Tibial nerve (tissue), 4 donors: ENCODE results near the gene SCT. TPM values are rescaled to one million over a fixed set of nuclear protein-coding genes. Genes with fewer than 3 reads are reported as not detected.

ENCODE experiments used
- DNase-seq, 2 donors: peaks; one replicate each; pipeline ENCODE4 v3.0.0-alpha.2; 2019; ENCODE audit warnings: low spot score in 2 of 2
- H3K27ac ChIP-seq, 4 donors: fragments of 200-600 bp; sonication (generic) in 3 of 4; one replicate each; pipeline ENCODE4 v1.5.1; 2017 to 2019; ENCODE audit warnings: mild to moderate bottlenecking in 1 of 4
- H3K27me3 ChIP-seq, 2 donors: fragments of 200-600 bp; sonication (generic) in 1 of 2; one replicate each; pipeline versions ENCODE4 v1.5.1 to v1.6.0; 2017 to 2019
- H3K36me3 ChIP-seq, 3 donors: fragments of 200-600 bp; sonication (generic); one replicate each; pipeline ENCODE4 v1.5.1; 2018 to 2019
- H3K4me1 ChIP-seq, 4 donors: fragments of 200-600 bp; sonication (generic) in 3 of 4; one replicate each; pipeline ENCODE4 v1.5.1; 2017 to 2019
- H3K4me3 ChIP-seq, 4 donors: fragments of 200-600 bp; sonication (generic) in 3 of 4; one replicate each; pipeline ENCODE4 v1.5.1; 2017 to 2019; ENCODE audit warnings: mild to moderate bottlenecking in 1 of 4, moderate library complexity in 1 of 4
- H3K9me3 ChIP-seq, 4 donors: fragments of 200-600 bp; sonication (generic) in 3 of 4; one replicate each; pipeline ENCODE4 v1.5.1; 2017 to 2019
- EP300 ChIP-seq, 2 donors: sonication (generic); formaldehyde crosslinking; IDR thresholded peaks; one replicate each; pipeline ENCODE4 v1.6.1; 2017; ENCODE audit warnings: antibody characterized with exemption in 2 of 2, mild to moderate bottlenecking in 1 of 2
- POLR2A ChIP-seq, 2 donors: fragments of 450-650 bp; IDR thresholded peaks; one replicate each; pipeline ENCODE4 v1.6.1; 2017; ENCODE audit warnings: antibody characterized with exemption in 2 of 2, mild to moderate bottlenecking in 2 of 2, moderate library complexity in 2 of 2
- WGBS, 2 donors: methylation state at CpG; one replicate each; pipeline ENCODE4 v1.1.5; 2018; 5-methylcytosine and 5-hydroxymethylcytosine counted together
- total RNA-seq, 4 donors: library from RNA; depleted of rRNA; stranded (reverse); fragments of >200 nt; gene quantifications; one replicate each; pipeline ENCODE4 v1.1.0, GENCODE V29; 2016
- TF ChIP-seq, protein P1 (sequence below), 5 experiments: fragments of 200-600 bp in 3 of 5; fragments of 450-650 bp in 2 of 5; sonication (generic) in 3 of 5; IDR thresholded peaks; one replicate each; pipeline ENCODE4 v1.5.1; 2016 to 2019; ENCODE audit warnings: antibody characterized with exemption in 5 of 5, mild to moderate bottlenecking in 3 of 5, moderate library complexity in 2 of 5

The SCT gene
- total RNA-seq, 4 donors from 2014 or later = not detected

DNA sequence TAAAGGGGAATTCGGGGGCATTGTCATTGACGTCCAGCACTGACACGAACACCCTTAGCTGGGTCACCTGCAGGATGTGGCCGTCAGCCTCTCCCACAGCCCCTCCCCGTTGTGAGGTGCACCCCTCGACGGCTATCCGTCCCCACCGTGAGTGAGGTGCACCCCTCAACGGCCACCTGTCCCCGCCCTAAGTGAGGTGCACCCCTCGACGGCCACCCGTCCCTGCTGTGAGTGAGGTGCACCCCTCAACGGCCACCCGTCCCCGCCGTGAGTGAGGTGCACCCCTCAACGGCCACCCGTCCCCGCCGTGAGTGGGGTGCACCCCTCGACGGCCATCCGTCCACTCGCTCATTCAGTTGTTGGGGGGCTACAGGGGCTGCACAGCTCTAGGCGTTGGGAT lies 5.1 kb downstream of the SCT start:
- H3K27ac ChIP-seq = no peak overlapping the region
- DNase-seq = no peak
- H3K9me3 ChIP-seq = no peaks in the 10 kb centered on the region
- 84 to 88% methylated on average over 27 of the region's 27 CpGs for WGBS, 2 donors
- H3K4me3 ChIP-seq = no peak overlapping the region
- H3K27me3 ChIP-seq = peaks cover 0 to 44% of the 10 kb centered on the region in 2 donors
- peaks cover 0 to 57% (median 0%) of the 10 kb centered on the region in 3 donors for H3K36me3 ChIP-seq
- peaks cover 0 to 28% (median 3%) of the 10 kb centered on the region in 4 donors for H3K4me1 ChIP-seq
- no peak for TF ChIP-seq EP300 (IDR thresholded peaks at IDR 0.05)

DNA sequence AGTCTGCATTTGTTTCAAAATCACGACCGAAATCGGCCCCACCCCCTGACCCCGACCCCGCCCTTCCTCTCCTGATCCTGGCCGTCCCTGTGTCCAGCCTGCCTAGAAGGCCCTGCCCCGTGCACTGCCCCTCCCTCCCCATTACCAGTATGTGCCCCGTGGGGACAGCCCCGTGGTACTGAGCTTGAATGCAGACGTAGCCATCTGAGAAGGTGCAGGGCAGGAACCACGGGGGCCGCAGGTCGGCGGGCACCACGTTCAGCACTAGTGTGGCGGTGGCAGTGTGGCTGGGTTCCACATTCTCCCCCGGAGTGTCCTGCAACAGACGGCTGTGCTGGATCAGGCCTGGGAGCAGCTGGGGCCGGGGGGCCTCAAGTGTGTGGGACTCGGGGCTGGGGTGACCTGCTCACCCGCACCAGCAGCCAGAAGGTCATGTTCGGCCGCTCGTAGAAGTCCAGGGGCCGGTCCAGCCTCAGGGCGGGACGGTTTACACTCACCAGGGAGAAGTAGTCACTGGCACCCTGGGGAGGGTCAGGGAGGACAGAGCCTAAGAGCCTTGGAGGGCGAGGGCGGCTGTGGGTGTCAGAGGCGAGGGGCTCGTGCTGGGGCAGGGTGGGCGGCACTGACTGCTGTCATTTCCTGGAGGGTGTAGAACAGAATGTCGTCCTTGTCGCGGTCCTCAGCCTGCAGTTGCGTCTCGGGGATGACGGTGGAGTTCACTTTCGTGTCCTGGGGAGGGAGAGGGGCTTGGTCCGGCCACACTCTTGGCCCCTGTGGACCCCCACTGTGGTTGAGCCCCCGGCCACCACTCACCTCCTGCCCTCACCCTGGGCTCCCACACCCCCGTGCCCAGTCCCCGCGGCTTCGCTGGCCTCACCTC lies 5.8 kb downstream of the SCT start:
- H3K27me3 ChIP-seq = peaks cover 0 to 38% of the 10 kb centered on the region in 2 donors
- H3K27ac ChIP-seq = no peak overlapping the region
- 57 to 60% methylated on average over 31 to 43 of the region's 45 CpGs for WGBS, 2 donors
- H3K4me1 ChIP-seq = peaks cover 0 to 28% (median under 1%) of the 10 kb centered on the region in 4 donors
- H3K4me3 ChIP-seq = no peak overlapping the region
- TF ChIP-seq, protein P1, sequence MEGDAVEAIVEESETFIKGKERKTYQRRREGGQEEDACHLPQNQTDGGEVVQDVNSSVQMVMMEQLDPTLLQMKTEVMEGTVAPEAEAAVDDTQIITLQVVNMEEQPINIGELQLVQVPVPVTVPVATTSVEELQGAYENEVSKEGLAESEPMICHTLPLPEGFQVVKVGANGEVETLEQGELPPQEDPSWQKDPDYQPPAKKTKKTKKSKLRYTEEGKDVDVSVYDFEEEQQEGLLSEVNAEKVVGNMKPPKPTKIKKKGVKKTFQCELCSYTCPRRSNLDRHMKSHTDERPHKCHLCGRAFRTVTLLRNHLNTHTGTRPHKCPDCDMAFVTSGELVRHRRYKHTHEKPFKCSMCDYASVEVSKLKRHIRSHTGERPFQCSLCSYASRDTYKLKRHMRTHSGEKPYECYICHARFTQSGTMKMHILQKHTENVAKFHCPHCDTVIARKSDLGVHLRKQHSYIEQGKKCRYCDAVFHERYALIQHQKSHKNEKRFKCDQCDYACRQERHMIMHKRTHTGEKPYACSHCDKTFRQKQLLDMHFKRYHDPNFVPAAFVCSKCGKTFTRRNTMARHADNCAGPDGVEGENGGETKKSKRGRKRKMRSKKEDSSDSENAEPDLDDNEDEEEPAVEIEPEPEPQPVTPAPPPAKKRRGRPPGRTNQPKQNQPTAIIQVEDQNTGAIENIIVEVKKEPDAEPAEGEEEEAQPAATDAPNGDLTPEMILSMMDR (IDR thresholded peaks at IDR 0.05) = no peak
- TF ChIP-seq EP300 (IDR thresholded peaks at IDR 0.05) (no peak), POLR2A (IDR thresholded peaks at IDR 0.05) (no peak)
- no peaks in the 10 kb centered on the region for H3K9me3 ChIP-seq
- peaks cover 0 to 57% (median 0%) of the 10 kb centered on the region in 3 donors for H3K36me3 ChIP-seq
- DNase-seq = no peak

DNA sequence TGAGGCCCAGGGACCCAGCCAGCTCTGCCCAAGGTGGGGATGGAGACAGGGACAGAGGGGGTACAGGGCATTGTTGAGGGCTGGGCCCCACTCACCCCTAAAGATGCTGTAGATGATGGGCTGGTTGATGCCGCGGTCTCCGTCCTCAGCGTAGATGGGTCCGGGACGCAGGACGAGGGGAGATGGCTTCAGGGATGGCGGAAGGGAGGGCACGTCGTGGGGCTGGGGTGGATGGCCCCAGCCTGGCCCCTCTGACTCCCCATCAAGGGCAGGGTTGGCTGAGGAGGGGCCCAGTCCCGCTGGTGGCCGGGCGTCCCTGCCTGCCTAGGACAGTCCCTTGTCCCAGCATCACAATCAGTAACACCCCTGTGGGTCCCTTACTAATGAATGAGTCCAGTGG lies 6.8 kb downstream of the SCT start:
- DNase-seq = no peak
- peaks cover 0 to 28% of the 10 kb centered on the region in 2 donors for H3K27me3 ChIP-seq
- TF ChIP-seq EP300 (IDR thresholded peaks at IDR 0.05) (no peak), POLR2A (IDR thresholded peaks at IDR 0.05) (no peak)
- TF ChIP-seq, protein P1 (IDR thresholded peaks at IDR 0.05) = no peak
- peaks cover 0 to 32% (median 2%) of the 10 kb centered on the region in 4 donors for H3K4me1 ChIP-seq
- WGBS, 2 donors = 93 to 95% methylated on average over 11 to 12 of the region's 13 CpGs
- H3K36me3 ChIP-seq = peaks cover 0 to 57% (median 0%) of the 10 kb centered on the region in 3 donors
- H3K9me3 ChIP-seq = no peaks in the 10 kb centered on the region
- no peak overlapping the region for H3K27ac ChIP-seq
- H3K4me3 ChIP-seq = no peak overlapping the region

DNA sequence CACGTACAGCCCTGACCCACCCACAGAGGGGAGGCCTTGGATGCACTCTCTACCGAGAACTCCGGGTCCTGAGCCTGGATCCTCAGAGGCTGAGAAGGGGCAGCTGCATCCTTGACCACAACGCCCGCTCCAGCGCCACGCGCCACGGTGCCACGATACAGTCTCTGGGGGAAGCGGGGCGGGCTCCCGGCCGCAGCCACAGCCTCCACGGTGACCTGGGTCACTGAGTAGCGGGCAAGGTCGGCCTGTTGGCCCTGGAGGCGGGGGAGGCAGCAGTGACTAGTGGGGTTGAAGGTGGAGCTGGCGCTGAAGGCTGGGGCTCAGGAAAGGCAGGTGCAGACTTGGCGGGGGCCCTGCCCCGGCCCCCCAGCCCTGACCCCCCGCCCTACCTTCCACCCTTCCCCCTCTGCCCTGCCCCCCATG lies 7.3 kb downstream of the SCT start:
- H3K4me1 ChIP-seq = peaks cover 0 to 32% (median 7%) of the 10 kb centered on the region in 4 donors
- TF ChIP-seq, protein P1 (IDR thresholded peaks at IDR 0.05) = no peak
- TF ChIP-seq POLR2A (IDR thresholded peaks at IDR 0.05) (no peak), EP300 (IDR thresholded peaks at IDR 0.05) (no peak)
- H3K27me3 ChIP-seq = peaks cover 0 to 23% of the 10 kb centered on the region in 2 donors
- H3K27ac ChIP-seq = no peak overlapping the region
- no peak for DNase-seq
- no peaks in the 10 kb centered on the region for H3K9me3 ChIP-seq
- H3K4me3 ChIP-seq = no peak overlapping the region
- peaks cover 0 to 59% (median 0%) of the 10 kb centered on the region in 3 donors for H3K36me3 ChIP-seq
- WGBS, 2 donors = 82 to 90% methylated on average over 5 to 22 of the region's 22 CpGs

DNA sequence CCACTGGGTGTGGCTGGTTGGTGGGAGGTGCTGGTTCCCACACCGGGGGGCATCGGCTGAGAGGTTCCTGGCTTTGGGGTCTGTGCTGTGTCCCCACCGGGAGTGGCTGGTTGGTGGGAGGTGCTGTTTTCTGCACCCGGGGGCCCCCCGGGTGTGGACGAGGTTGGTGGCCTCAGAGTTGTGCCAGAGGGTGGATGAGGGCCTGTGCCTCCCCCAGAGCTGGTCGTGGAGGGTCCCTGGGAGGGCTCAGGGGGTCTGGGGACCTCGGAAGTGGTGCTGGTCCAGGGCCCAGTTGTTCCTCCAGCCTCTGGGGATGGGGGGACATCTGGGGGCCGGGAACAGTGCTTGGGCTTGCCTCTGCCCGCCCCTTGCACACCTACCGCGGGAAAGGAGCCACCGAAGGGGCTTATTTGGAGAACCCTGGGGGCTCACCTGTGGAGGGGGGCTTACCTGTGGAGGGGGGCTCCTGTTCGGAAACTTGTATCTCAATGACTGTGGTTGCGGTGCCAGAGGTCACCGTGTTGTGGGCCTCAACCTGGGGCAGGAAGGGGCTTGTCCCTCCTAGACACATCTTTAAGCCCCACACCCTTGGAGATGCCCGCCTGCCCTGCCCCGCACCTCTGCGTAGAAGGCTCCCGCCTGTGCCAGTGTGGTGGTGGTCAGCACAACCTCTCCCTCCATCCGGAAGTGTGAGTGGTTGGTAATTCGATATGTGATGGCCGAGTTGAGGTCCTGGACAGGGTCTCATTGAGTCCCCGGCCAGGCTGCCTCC lies 7.9 kb downstream of the SCT start:
- peaks cover 0 to 36% (median 12%) of the 10 kb centered on the region in 4 donors for H3K4me1 ChIP-seq
- no peaks in the 10 kb centered on the region for H3K9me3 ChIP-seq
- DNase-seq = no peak
- no peak overlapping the region for H3K27ac ChIP-seq
- 84 to 88% methylated on average over 17 to 22 of the region's 24 CpGs for WGBS, 2 donors
- TF ChIP-seq, protein P1 (IDR thresholded peaks at IDR 0.05) = no peak
- TF ChIP-seq POLR2A (IDR thresholded peaks at IDR 0.05) (no peak), EP300 (IDR thresholded peaks at IDR 0.05) (no peak)
- H3K36me3 ChIP-seq = peaks cover 0 to 60% (median 0%) of the 10 kb centered on the region in 3 donors
- H3K27me3 ChIP-seq = peaks cover 0 to 17% of the 10 kb centered on the region in 2 donors
- H3K4me3 ChIP-seq = no peak overlapping the region
